Measurements from ENCODE around the gene DOC2A.
"Not testable (repeated sequence)": the region's sequence is repeated elsewhere in the genome, so short reads cannot be mapped to it uniquely, and the experiment has no call there.

GRCh38 chr16:30012598-30012997, 1.8 kb upstream of the DOC2A start:
- TF ChIP-seq POLR2A, CTCF (IDR thresholded peaks at IDR 0.05): not testable (repeated sequence)
